Hindlimb muscle (tissue), 1 donor: ENCODE data around the gene NUTM2D. TPM values are rescaled to one million over a fixed set of nuclear protein-coding genes. Genes with fewer than 3 reads are reported as not detected.
"Not testable (repeated sequence)": the region's sequence is repeated elsewhere in the genome, so short reads cannot be mapped to it uniquely, and the experiment has no call there.

Experiments
- DNase-seq: peaks from one replicate; pipeline ENCODE4 v3.0.0-alpha.2; 2013
- polyA plus RNA-seq: library from polyadenylated mRNA; unstranded; fragments of 120-200 nt; gene quantifications from one replicate; pipeline ENCODE4 v1.2.1, GENCODE V29; 2013; ENCODE audit not compliant: insufficient read length

The NUTM2D gene, protein sequence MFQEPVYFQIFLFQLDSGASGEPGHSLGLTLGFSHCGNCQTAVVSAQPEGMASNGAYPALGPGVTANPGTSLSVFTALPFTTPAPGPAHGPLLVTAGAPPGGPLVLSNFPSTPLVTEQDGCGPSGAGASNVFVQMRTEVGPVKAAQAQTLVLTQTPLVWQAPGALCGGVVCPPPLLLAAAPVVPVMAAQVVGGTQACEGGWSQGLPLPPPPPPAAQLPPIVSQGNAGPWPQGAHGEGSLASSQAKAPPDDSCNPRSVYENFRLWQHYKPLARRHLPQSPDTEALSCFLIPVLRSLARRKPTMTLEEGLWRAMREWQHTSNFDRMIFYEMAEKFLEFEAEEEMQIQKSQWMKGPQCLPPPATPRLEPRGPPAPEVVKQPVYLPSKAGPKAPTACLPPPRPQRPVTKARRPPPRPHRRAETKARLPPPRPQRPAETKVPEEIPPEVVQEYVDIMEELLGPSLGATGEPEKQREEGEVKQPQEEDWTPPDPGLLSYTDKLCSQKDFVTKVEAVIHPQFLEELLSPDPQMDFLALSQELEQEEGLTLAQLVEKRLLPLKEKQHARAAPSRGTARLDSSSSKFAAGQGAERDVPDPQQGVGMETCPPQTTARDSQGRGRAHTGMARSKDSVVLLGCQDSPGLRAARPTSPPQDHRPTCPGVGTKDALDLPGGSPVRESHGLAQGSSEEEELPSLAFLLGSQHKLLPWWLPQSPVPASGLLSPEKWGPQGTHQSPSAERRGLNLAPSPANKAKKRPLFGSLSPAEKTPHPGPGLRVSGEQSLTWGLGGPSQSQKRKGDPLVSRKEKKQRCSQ
- polyA plus RNA-seq = 12.8 TPM

DNA sequence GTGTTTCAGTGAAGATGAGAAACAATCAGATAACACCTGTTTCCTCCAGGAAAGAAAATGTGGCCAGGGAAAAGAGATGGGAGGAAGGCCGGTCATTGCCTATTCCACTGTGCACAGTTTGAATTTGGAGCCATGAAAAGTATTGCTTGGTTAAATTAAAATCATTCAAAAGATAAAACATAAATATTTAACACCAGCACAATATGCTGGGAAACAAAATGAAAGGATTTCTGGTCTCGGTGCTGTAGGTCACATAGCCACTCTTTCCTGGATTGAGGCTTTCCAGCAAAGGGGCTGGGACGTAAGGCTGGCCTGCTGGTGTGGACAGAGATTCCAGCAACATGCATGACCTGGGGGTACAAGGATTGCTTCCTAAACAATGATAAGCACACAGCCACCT, at the start of gene NUTM2D:
Gene NUTM2D, plus strand, starts transcription at position 301 of the 400 bp plus-strand sequence. CDS start 522 bp downstream, outside the sequence.
- DNase-seq = not testable (repeated sequence)

DNA sequence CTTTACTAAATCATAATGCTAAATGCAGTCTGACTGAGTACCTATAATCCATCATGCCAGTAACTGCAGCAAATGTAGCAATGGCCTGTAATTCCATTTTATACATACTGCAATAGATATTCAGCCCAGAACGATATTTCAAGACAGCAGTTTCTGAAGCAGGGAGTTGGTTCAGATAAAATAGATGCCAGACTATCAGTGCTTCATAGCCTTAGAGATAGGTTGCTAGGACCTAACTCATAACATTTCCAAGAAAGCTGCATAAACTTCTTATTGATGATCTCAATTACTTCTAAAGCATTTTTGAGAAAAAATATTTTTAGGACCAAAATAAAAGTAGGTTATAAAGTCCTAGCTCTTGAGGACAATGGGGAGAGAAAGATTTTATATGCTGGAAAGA, 48.8 kb upstream of the NUTM2D start:
- DNase-seq = not testable (repeated sequence)

DNA sequence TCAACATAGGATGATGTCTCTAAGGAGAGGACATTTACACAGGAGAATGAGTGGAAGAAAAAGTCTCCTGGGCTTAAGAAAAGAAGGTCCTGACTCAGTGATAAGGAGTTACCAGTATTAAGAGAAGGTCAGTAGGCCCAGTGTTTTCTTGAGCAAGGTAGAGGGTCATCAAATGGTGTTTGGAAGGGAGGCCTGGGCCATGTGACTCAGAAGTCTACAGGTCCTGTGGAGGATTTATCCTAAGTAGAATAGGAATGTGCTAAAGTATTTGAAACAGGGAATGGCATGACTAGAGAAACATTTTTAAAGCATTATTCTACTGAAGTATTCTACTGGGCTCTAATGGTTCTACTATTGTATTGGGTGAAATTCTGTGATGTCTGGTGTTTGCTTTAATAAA, 47.9 kb upstream of the NUTM2D start:
- not testable (repeated sequence) for DNase-seq

DNA sequence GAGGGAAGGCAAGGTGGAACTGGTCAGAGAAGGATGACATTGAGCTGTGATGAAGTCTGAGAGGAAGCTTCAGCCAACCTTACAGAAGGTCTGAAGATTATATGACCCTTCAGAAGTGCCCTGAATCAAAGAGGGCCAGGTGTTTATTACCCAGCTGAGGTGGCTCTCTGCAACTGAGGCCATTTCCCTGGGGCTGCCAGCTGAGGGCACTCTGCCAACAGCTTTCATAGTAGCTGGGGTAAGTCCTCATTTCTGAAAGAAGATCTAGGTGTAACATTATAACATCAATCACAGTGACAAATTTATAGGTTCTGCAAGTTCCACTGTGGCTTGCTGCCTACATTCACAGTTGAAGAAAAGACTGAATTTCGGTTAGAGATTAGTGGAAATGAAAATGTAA, 46.0 kb upstream of the NUTM2D start:
- DNase-seq = not testable (repeated sequence)

GRCh38 chr10:87313649-87314359, 43.7 kb upstream of the NUTM2D start:
- DNase-seq = not testable (repeated sequence)

GRCh38 chr10:87314360-87314973, 43.1 kb upstream of the NUTM2D start:
- not testable (repeated sequence) for DNase-seq

GRCh38 chr10:87321505-87321904, 36.0 kb upstream of the NUTM2D start:
- not testable (repeated sequence) for DNase-seq

DNA sequence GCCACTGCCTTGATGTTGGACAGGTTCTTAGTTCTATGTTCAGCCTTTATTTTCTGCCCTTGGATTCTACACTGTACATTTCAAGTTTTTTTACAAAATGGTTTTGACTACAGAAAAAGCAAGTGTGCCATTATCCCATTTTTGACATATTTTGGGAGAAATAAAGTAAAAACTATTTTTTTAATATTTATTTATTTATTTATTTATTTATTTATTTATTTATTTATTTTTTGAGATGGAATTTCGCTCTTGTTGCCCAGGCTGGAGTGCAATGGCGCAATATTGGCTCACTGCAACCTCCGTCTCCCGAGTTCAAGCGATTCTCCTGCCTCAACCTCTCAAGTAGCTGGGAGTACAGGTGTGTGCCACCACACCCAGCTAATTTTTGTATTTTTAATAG, 33.0 kb upstream of the NUTM2D start:
- DNase-seq = not testable (repeated sequence)

GRCh38 chr10:87327958-87328357, 29.6 kb upstream of the NUTM2D start:
- DNase-seq = not testable (repeated sequence)

GRCh38 chr10:87329131-87329530, 28.4 kb upstream of the NUTM2D start:
- DNase-seq = not testable (repeated sequence)

- DNase-seq = not testable (repeated sequence)
These were observed 24.9 kb upstream of the NUTM2D start for GRCh38 chr10:87332687-87333086.

DNA sequence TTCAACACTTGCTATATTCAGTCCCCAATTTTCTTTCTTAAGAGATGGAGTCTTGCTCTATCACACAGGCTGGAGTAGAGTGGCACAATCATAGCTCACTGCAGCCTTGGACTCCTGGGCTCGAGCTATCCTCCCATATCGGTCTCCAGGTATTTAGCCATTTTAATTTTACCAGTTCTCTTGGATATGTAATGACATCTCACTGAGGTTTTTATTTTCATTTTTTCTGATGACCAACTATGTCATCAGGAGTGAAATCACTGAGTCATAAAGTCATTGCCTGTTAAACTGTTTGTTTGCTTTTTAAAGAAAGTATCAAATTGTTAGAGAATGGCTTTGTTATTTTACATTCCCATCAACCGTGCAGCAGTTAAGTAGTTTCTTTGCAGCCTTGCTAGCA, 17.1 kb upstream of the NUTM2D start:
- DNase-seq = not testable (repeated sequence)

DNA sequence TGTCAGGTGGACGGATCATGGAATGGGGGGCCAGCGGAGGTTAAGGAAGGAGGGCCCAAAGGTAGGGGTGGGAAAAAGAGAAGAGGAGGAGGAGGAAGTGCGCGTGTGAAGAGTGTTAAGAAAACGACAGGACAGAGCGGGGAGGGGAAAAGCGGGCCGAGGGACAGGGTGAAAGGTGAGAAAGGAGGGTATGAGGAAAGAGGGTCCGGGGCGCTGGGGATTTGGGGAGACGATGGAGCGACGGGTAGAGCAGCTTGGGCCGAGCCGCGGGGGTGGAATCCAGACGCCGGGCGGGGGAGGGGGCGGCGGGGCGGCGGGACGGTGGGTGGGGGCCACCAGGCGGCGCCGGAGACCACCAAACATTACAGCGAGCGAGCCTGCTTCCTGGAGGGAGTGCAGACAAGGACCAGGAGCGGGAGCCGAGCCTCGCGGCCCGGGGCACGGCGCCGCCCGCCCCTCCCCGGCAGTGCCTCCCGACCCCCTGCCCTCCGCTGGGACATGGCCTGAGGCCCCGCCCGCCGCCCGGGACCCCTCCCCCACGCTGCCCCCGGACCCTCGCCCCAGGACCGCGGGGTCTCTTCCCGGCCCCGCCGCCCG, 15.9 kb upstream of the NUTM2D start:
- DNase-seq = not testable (repeated sequence)

- peak; percentile 85 for DNase-seq
These were observed 15.3 kb upstream of the NUTM2D start for GRCh38 chr10:87342249-87342710.

DNA sequence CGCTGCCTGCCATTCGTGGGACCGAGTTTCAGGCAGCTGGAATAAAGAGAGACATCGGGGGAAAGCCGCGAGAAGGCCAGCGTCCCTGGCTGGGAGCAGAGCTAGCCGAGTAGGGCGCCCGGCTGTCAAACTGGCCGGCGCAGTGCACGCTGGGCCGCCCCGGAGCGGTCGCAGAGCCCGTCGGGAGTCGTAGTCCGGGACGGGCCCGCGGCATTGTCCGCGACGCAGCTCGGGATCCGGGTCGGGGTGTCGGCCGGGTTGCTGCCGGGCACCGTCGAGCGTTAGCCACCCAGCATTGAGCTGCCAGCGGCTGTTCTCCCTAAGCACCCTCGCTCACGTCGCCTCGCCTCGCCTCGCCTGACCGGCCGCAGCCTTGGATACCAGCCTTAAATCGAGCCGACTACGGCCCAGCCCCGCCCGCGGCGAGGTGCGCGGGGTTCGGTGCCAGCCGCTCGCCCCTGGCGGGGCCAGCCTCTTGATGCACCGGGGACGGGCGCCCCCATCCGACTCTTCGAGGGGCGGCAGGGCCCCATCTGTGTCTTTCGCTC, 14.8 kb upstream of the NUTM2D start:
- DNase-seq = peak; percentile 78

DNA sequence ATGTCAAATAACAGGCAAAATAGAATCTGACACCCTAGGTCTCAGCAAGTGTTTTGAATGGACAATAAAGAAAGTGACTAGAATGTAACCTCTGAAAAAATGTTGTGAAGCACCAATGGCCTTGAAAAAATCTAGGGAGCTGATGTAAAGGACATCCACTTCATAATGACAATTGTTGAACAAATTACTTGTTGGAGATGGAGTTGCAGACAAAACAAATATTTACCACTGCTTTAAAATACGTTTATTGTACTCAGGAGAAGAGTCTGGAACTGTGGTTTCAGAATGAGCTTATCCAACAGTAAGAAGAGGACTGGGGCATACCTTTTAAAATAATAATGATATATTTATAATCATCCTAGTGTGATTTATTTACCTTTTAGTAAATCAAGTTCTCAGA, 11.8 kb upstream of the NUTM2D start:
- DNase-seq = not testable (repeated sequence)

GRCh38 chr10:87350161-87350560, 7.4 kb upstream of the NUTM2D start:
- DNase-seq = not testable (repeated sequence)

GRCh38 chr10:87352825-87353224, 4.7 kb upstream of the NUTM2D start:
- DNase-seq = not testable (repeated sequence)

- not testable (repeated sequence) for DNase-seq
These were observed 2.4 kb upstream of the NUTM2D start for GRCh38 chr10:87355110-87355509.

DNA sequence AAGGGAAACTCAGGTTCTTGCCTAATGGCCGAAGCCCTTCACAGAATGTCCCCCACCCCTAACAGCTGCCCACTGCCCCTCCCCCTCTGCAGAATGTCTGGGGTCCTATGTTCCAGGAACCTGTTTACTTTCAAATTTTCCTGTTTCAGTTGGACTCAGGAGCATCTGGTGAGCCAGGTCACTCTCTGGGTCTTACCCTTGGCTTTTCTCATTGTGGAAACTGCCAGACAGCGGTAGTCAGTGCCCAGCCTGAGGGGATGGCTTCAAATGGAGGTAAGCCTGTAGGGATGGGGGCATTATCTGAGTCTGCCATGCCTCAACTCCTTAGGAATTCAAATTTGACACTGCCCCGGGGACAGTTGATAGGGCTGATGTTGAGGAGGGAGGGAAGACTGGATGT, 615 bp downstream of the NUTM2D start:
- DNase-seq = not testable (repeated sequence)

DNA sequence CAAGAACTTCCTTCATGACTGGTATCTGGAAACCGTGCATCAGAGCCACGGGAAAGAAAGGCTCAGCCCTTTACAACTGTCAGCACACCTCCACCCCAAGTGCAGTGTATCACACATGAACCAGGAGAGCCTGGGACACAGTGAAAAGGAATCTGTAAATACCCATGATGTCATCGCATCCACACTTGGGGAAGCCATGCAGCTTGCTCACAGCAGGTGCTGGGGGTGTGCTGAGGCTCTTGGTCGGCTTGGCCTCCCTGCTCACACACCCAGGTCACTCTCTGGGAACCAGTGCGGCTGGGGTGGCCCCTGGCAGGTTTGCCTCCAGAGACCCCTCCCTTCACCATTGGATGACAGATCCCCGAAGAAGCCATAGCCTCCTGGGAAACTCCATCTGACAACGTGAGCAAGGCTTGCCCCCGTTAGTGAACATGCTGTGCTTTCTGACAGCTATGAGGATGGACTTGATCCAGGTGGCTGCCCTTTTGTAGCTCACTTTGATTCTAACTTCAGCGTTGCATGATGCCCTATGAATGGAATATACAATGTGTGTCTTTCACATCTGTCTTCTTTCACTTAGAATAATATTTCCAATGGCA, 12.1 kb downstream of the NUTM2D start:
- DNase-seq = not testable (repeated sequence)
